Neural cell (in vitro differentiated cells): ENCODE measurements around the gene ALS2. TPM values are rescaled to one million over a fixed set of nuclear protein-coding genes. Genes with fewer than 3 reads are reported as not detected.

ENCODE experiments used
- H2AFZ ChIP-seq: fragments of 200-600, 300-800 bp; sonication (generic), shearing (Covaris generic); 2 replicates; pipeline ENCODE4 v1.6.0; 2014; ENCODE audit warnings: low read depth, mild to moderate bottlenecking, antibody characterized with exemption, low read length, moderate library complexity
- H3F3A ChIP-seq: fragments of 200-600 bp; shearing (Covaris generic); 2 replicates; pipeline ENCODE4 v1.6.1; 2016; ENCODE audit warnings: mild to moderate bottlenecking, moderate library complexity, mixed read lengths, antibody characterized with exemption, low read length; ENCODE audit not compliant: insufficient read depth, poor library complexity, severe bottlenecking
- H3K27ac ChIP-seq: fragments of 200-600, 300-800 bp; sonication (generic), shearing (Covaris generic); 2 replicates; pipeline ENCODE4 v1.5.1; 2014; ENCODE audit warnings: mild to moderate bottlenecking, low read length, moderate library complexity
- H3K27me3 ChIP-seq: fragments of 300-800, 200-600 bp; sonication (generic), shearing (Covaris generic); 2 replicates; pipeline ENCODE4 v1.6.0; 2014; ENCODE audit warnings: mild to moderate bottlenecking, low read depth, low read length, moderate library complexity; ENCODE audit not compliant: insufficient read depth
- H3K36me3 ChIP-seq: fragments of 300-800, 200-600 bp; sonication (generic), shearing (Covaris generic); 2 replicates; pipeline ENCODE4 v1.5.1; 2014; ENCODE audit warnings: mild to moderate bottlenecking, antibody characterized with exemption, low read length, moderate library complexity; ENCODE audit not compliant: insufficient read depth
- H3K4me2 ChIP-seq: fragments of 300-800, 200-600 bp; sonication (generic), shearing (Covaris generic); 2 replicates; pipeline ENCODE4 v1.6.0; 2014; ENCODE audit warnings: mild to moderate bottlenecking, low read length
- H3K4me3 ChIP-seq: fragments of 300-800, 200-600 bp; sonication (generic), shearing (Covaris generic); 2 replicates; pipeline ENCODE4 v1.5.1; 2014; ENCODE audit warnings: mild to moderate bottlenecking, low read length, moderate library complexity
- H3K79me2 ChIP-seq: fragments of 200-600 bp; shearing (Covaris generic); replicated peaks from 2 replicates; pipeline ENCODE4 v1.6.0; 2014; ENCODE audit warnings: mild to moderate bottlenecking, low read length, moderate library complexity; ENCODE audit not compliant: insufficient read depth
- H3K9ac ChIP-seq: fragments of 300-800, 200-600 bp; sonication (generic), shearing (Covaris generic); 2 replicates; pipeline ENCODE4 v1.6.1; 2016; ENCODE audit warnings: mild to moderate bottlenecking, low read length, mixed read lengths
- H3K9me2 ChIP-seq: fragments of 200-600 bp; shearing (Covaris generic); 2 replicates; pipeline ENCODE4 v1.6.1; 2016; ENCODE audit warnings: mild to moderate bottlenecking, low read length, mixed read lengths; ENCODE audit not compliant: insufficient read depth
- H3K9me3 ChIP-seq: fragments of 200-600, 300-800 bp; sonication (generic), shearing (Covaris generic); 2 replicates; pipeline ENCODE4 v1.6.1; 2016; ENCODE audit warnings: mild to moderate bottlenecking, mixed run types, low read length, moderate library complexity, mixed read lengths
- H4K20me1 ChIP-seq: fragments of 200-600 bp; shearing (Covaris generic); 2 replicates; pipeline ENCODE4 v1.6.1; 2016; ENCODE audit warnings: mild to moderate bottlenecking, mixed run types; ENCODE audit not compliant: insufficient read depth
- EP300 ChIP-seq: fragments of 450-650 bp; conservative IDR thresholded peaks from 2 replicates; pipeline ENCODE4 v1.6.1; 2014; ENCODE audit warnings: antibody characterized with exemption, mild to moderate bottlenecking, moderate library complexity; ENCODE audit not compliant: poor library complexity, severe bottlenecking
- EZH2 ChIP-seq: fragments of 200-600, 300-800 bp; shearing (Covaris generic), sonication (generic); IDR thresholded peaks from 2 replicates; pipeline ENCODE4 v1.6.1; 2014; ENCODE audit warnings: antibody characterized with exemption, low read length, borderline replicate concordance, mild to moderate bottlenecking; ENCODE audit not compliant: insufficient read depth, poor library complexity, severe bottlenecking
- MXI1 ChIP-seq: fragments of 450-650 bp; conservative IDR thresholded peaks from 2 replicates; pipeline ENCODE4 v1.6.1; 2014; ENCODE audit warnings: antibody characterized with exemption, mild to moderate bottlenecking; ENCODE audit not compliant: poor library complexity, severe bottlenecking
- POLR2AphosphoS5 ChIP-seq: IDR thresholded peaks from 2 replicates; pipeline ENCODE4 v1.6.1; 2012
- RAD21 ChIP-seq: fragments of 450-650 bp; conservative IDR thresholded peaks from 2 replicates; pipeline ENCODE4 v1.6.1; 2014; ENCODE audit warnings: antibody characterized with exemption, mild to moderate bottlenecking, moderate library complexity
- SMC3 ChIP-seq: fragments of 450-650 bp; conservative IDR thresholded peaks from 2 replicates; pipeline ENCODE4 v1.6.1; 2014; ENCODE audit warnings: antibody characterized with exemption, mild to moderate bottlenecking, moderate library complexity; ENCODE audit not compliant: poor library complexity
- TAF1 ChIP-seq: IDR thresholded peaks from 2 replicates; pipeline ENCODE4 v1.6.1; 2012; ENCODE audit warnings: low read depth
- polyA minus RNA-seq: library from RNA; depleted of rRNA, polyadenylated mRNA; stranded (reverse); fragments of >200 nt; gene quantifications from 2 replicates; pipeline ENCODE4 v1.2.3, GENCODE V29; 2014
- polyA plus RNA-seq: library from polyadenylated mRNA; depleted of rRNA; stranded (reverse); fragments of >200 nt; gene quantifications from 2 replicates; pipeline ENCODE4 v1.2.3, GENCODE V29; 2014
- TF ChIP-seq, protein P1 (sequence below): fragments of 450-650 bp; IDR thresholded peaks from 2 replicates; pipeline ENCODE4 v1.5.1; 2014; ENCODE audit warnings: antibody characterized with exemption, mild to moderate bottlenecking, moderate library complexity; ENCODE audit not compliant: poor library complexity, severe bottlenecking
- TF ChIP-seq, protein P2 (sequence below): IDR thresholded peaks from 2 replicates; pipeline ENCODE4 v1.6.1; 2012; ENCODE audit warnings: borderline replicate concordance

The ALS2 gene
- polyA plus RNA-seq, result 26.3 and 26.6 TPM in 2 replicates
- polyA minus RNA-seq, result 49.9 and 54.8 TPM in 2 replicates

DNA sequence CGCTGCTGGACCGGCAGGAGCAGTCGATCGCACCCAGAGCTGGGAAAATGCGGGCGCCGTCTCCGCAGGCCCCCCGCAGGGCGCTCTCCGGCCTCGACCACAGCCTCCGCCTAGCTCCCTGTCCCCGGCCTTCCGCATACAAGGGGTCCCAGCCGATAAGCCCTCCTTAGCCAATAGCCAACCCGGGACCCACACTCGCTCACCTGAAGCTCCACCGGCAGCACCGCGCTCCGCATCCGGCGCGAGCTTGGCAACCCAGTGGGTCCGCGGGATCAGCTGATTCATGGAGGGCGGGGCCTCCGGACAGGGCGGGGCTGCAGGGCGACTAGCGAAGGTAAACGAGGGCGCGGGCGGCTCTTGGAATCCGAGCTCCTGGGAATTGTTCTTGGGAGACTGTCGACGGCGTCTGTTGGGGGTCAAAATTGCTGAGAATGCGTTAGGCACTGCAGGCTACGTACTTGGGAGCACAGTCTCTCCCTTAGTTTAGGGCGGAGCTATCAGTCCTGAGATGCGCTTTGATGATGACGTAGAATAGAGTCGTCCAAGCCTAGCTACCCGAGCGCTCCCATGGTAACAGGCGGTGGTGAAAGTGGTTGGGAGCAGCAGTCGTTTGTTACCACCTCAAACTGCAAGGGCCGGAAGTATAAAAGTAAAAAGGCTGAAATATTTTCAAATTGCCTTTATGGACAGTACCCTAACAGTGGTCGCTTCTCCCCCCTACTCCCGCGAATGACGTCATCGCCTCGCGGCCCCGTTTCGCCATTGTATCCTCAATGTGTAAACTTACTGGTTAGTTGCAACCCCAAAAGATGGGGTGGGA is at the start of gene ALS2:
TSS of gene ALS2 (minus strand) at position 260 of the 820 bp plus-strand sequence. CDS start 12,048 bp downstream, outside the sequence.
- H3K9ac ChIP-seq, result peak within 1 kb of the TSS; percentile 86
- peak within 1 kb of the TSS; percentile 89 for H3K4me2 ChIP-seq
- peak within 1 kb of the TSS; percentile 84 for H2AFZ ChIP-seq
- H3K27me3 ChIP-seq, result no peaks in the 10 kb centered on the region
- H4K20me1 ChIP-seq, result no peaks in the 10 kb centered on the region
- no peaks in the 10 kb centered on the region for H3K9me2 ChIP-seq
- no peaks in the 10 kb centered on the region for H3K9me3 ChIP-seq
- TF ChIP-seq MXI1 (peak; percentile 64), EZH2 (no peak), SMC3 (no peak), RAD21 (no peak), EP300 (peak; percentile 42), POLR2AphosphoS5 (peak; percentile 59), TAF1 (peak; percentile 38)
- TF ChIP-seq, protein P1, sequence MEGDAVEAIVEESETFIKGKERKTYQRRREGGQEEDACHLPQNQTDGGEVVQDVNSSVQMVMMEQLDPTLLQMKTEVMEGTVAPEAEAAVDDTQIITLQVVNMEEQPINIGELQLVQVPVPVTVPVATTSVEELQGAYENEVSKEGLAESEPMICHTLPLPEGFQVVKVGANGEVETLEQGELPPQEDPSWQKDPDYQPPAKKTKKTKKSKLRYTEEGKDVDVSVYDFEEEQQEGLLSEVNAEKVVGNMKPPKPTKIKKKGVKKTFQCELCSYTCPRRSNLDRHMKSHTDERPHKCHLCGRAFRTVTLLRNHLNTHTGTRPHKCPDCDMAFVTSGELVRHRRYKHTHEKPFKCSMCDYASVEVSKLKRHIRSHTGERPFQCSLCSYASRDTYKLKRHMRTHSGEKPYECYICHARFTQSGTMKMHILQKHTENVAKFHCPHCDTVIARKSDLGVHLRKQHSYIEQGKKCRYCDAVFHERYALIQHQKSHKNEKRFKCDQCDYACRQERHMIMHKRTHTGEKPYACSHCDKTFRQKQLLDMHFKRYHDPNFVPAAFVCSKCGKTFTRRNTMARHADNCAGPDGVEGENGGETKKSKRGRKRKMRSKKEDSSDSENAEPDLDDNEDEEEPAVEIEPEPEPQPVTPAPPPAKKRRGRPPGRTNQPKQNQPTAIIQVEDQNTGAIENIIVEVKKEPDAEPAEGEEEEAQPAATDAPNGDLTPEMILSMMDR, result no peak
- TF ChIP-seq, protein P2, sequence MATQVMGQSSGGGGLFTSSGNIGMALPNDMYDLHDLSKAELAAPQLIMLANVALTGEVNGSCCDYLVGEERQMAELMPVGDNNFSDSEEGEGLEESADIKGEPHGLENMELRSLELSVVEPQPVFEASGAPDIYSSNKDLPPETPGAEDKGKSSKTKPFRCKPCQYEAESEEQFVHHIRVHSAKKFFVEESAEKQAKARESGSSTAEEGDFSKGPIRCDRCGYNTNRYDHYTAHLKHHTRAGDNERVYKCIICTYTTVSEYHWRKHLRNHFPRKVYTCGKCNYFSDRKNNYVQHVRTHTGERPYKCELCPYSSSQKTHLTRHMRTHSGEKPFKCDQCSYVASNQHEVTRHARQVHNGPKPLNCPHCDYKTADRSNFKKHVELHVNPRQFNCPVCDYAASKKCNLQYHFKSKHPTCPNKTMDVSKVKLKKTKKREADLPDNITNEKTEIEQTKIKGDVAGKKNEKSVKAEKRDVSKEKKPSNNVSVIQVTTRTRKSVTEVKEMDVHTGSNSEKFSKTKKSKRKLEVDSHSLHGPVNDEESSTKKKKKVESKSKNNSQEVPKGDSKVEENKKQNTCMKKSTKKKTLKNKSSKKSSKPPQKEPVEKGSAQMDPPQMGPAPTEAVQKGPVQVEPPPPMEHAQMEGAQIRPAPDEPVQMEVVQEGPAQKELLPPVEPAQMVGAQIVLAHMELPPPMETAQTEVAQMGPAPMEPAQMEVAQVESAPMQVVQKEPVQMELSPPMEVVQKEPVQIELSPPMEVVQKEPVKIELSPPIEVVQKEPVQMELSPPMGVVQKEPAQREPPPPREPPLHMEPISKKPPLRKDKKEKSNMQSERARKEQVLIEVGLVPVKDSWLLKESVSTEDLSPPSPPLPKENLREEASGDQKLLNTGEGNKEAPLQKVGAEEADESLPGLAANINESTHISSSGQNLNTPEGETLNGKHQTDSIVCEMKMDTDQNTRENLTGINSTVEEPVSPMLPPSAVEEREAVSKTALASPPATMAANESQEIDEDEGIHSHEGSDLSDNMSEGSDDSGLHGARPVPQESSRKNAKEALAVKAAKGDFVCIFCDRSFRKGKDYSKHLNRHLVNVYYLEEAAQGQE, result peak; percentile 43
- peaks cover 36% of the 10 kb centered on the region for H3K79me2 ChIP-seq
- H3K36me3 ChIP-seq, result no peaks in the 10 kb centered on the region
- peak within 1 kb of the TSS; percentile 86 for H3K27ac ChIP-seq
- H3F3A ChIP-seq, result peaks cover 3% of the 10 kb centered on the region
- peak within 1 kb of the TSS; percentile 87 for H3K4me3 ChIP-seq

DNA sequence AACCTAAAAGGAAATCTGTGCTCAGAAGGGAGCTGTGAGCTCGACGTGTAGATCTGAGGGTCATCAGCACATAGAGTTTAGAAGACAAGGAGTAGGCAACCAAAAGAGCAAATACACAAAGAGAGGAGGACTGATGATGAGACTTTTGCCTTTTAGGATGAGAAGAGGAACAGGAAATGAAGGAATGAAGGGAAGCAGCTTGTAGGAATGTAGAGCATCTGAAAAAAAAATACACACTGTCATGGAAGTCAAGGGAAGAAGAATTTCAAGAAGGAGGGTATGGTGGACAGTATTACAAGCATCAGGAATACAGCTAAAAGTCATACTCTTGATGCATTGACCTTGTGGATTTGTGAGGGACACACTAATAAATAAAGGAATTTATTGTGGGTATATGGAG is 47.5 kb upstream of the ALS2 start:
- H3K4me3 ChIP-seq, result no peak overlapping the region
- H3K79me2 ChIP-seq, result no peaks in the 10 kb centered on the region
- no peaks in the 10 kb centered on the region for H4K20me1 ChIP-seq
- no peak overlapping the region for H3K9ac ChIP-seq
- no peak overlapping the region for H2AFZ ChIP-seq
- H3F3A ChIP-seq, result no peaks in the 10 kb centered on the region
- H3K36me3 ChIP-seq, result no peaks in the 10 kb centered on the region
- H3K9me3 ChIP-seq, result no peaks in the 10 kb centered on the region
- H3K4me2 ChIP-seq, result no peak overlapping the region
- TF ChIP-seq TAF1 (no peak), EZH2 (no peak), POLR2AphosphoS5 (no peak), SMC3 (no peak), MXI1 (no peak), EP300 (no peak), RAD21 (no peak)
- TF ChIP-seq, protein P1, result no peak
- TF ChIP-seq, protein P2, result no peak
- no peak overlapping the region for H3K27ac ChIP-seq
- no peaks in the 10 kb centered on the region for H3K9me2 ChIP-seq
- no peaks in the 10 kb centered on the region for H3K27me3 ChIP-seq
